ENCODE results near the gene LLGL2.

The LLGL2 gene

GRCh38 chr17:75549246-75550138 lies 24.0 kb downstream of the LLGL2 start:
- Histone ChIP-seq H3K27me3 (ENCODE audit: insufficient read depth, low read length, poor library complexity) (no peaks in the 10 kb centered on the region), H3K79me1 (ENCODE audit: low read length) (peaks cover 1% of the 10 kb centered on the region), H3K9ac (ENCODE audit: low read length) (peak overlapping the region; percentile 84), H4K8ac (ENCODE audit: low read depth, low read length) (no peak overlapping the region), H3K18ac (ENCODE audit: low read length) (no peak overlapping the region), H4K5ac (ENCODE audit: low read length) (no peak overlapping the region), H3K56ac (ENCODE audit: low read length) (peak overlapping the region; percentile 91), H2AK5ac (ENCODE audit: low read length) (peak overlapping the region; percentile 82), H3K36me3 (ENCODE audit: control insufficient read depth, insufficient read depth, low read length) (no peaks in the 10 kb centered on the region), H3K23ac (ENCODE audit: low read length) (no peak overlapping the region), H3K4me2 (ENCODE audit: low read length) (peak overlapping the region; percentile 78), H3K4me3 (ENCODE audit: low read length) (peak overlapping the region; percentile 24), H2BK5ac (ENCODE audit: low read length) (peak overlapping the region; percentile 91), H2BK120ac (ENCODE audit: low read depth, low read length) (no peak overlapping the region), H3K27ac (ENCODE audit: low read depth, low read length) (peak overlapping the region; percentile 13), H3K4me1 (ENCODE audit: control insufficient read depth, low read depth, low read length) (peaks cover 7% of the 10 kb centered on the region), H3K4ac (ENCODE audit: low read depth, low read length) (no peak overlapping the region), H2BK15ac (replicated peaks; ENCODE audit: low read depth) (no peak overlapping the region), H3K79me2 (ENCODE audit: control insufficient read depth, insufficient read depth, low read length) (no peaks in the 10 kb centered on the region)
- no CpG with 5 or more reads among the region's 22 CpGs for WGBS (ENCODE audit: extremely low coverage, insufficient coverage, low lambda C conversion rate)
- peak; percentile 84 for DNase-seq

DNA sequence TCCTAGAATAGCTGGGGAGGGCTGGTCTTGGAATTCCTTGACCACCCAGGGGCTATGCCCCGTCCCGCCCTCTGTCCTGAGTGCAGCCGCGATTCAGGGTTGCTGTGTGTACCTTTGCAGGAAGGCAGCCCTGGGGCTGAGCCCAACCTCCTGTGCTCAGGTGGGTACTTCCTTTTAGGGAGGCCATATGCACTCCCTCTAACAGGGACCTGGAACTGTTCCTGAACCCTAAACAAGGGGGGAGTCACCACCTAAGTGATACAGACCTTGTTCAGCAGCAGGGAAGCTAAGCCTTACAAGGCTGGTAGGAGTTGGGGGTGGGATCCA lies 24.6 kb downstream of the LLGL2 start:
- Histone ChIP-seq H3K4me2 (ENCODE audit: low read length) (peak overlapping the region; percentile 78), H3K79me1 (ENCODE audit: low read length) (peaks cover 1% of the 10 kb centered on the region), H3K18ac (ENCODE audit: low read length) (peak overlapping the region; percentile 19), H2AK5ac (ENCODE audit: low read length) (no peak overlapping the region), H2BK15ac (replicated peaks; ENCODE audit: low read depth) (no peak overlapping the region), H3K4me1 (ENCODE audit: control insufficient read depth, low read depth, low read length) (peaks cover 7% of the 10 kb centered on the region), H4K5ac (ENCODE audit: low read length) (no peak overlapping the region), H2BK120ac (ENCODE audit: low read depth, low read length) (no peak overlapping the region), H3K23ac (ENCODE audit: low read length) (no peak overlapping the region), H2BK5ac (ENCODE audit: low read length) (no peak overlapping the region), H4K8ac (ENCODE audit: low read depth, low read length) (no peak overlapping the region), H3K9ac (ENCODE audit: low read length) (peak overlapping the region; percentile 34), H3K36me3 (ENCODE audit: control insufficient read depth, insufficient read depth, low read length) (no peaks in the 10 kb centered on the region), H3K79me2 (ENCODE audit: control insufficient read depth, insufficient read depth, low read length) (no peaks in the 10 kb centered on the region), H3K4me3 (ENCODE audit: low read length) (no peak overlapping the region), H3K27ac (ENCODE audit: low read depth, low read length) (no peak overlapping the region), H3K56ac (ENCODE audit: low read length) (peak overlapping the region; percentile 82), H3K27me3 (ENCODE audit: insufficient read depth, low read length, poor library complexity) (no peaks in the 10 kb centered on the region), H3K4ac (ENCODE audit: low read depth, low read length) (no peak overlapping the region)
- no CpG with 5 or more reads among the region's 4 CpGs for WGBS (ENCODE audit: extremely low coverage, insufficient coverage, low lambda C conversion rate)
- DNase-seq, result no peak

DNA sequence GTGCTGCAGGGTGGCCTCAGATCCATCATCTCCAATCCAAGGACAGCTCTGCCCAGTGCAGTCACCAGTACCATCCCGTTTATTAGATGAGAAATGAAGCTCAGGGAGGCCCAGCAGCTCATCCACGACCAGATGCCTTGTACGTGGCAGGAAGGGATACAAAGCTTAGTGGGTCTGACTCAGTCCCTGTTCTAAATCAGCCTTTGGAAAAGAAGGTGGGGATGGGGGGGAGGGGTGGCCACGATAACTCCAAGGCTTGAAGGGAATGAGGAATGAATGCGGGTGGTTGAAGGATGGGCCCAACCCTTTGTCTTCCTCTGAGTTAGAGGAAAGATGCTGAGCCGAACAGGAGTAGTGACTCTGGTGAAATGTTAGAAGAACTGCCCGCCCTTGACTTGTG lies 25.8 kb downstream of the LLGL2 start:
- H3K79me1 ChIP-seq (ENCODE audit: low read length), result peaks cover 1% of the 10 kb centered on the region

GRCh38 chr17:75552425-75553294 lies 27.2 kb downstream of the LLGL2 start:
- DNase-seq, result peak; percentile 93
- H3K4me1 ChIP-seq (ENCODE audit: control insufficient read depth, low read depth, low read length), result peaks cover 7% of the 10 kb centered on the region
- H3K79me1 ChIP-seq (ENCODE audit: low read length), result peaks cover 1% of the 10 kb centered on the region
- H3K4me2 ChIP-seq (ENCODE audit: low read length), result no peak overlapping the region
- no peaks in the 10 kb centered on the region for H3K36me3 ChIP-seq (ENCODE audit: control insufficient read depth, insufficient read depth, low read length)
- no peak overlapping the region for H2BK5ac ChIP-seq (ENCODE audit: low read length)
- no peak overlapping the region for H4K5ac ChIP-seq (ENCODE audit: low read length)
- H3K27ac ChIP-seq (ENCODE audit: low read depth, low read length), result peak overlapping the region; percentile 73
- H3K18ac ChIP-seq (ENCODE audit: low read length), result no peak overlapping the region
- no peak overlapping the region for H2BK15ac ChIP-seq (replicated peaks; ENCODE audit: low read depth)
- H3K4me3 ChIP-seq (ENCODE audit: low read length), result no peak overlapping the region
- no peak overlapping the region for H4K8ac ChIP-seq (ENCODE audit: low read depth, low read length)
- H3K4ac ChIP-seq (ENCODE audit: low read depth, low read length), result no peak overlapping the region
- H3K27me3 ChIP-seq (ENCODE audit: insufficient read depth, low read length, poor library complexity), result no peaks in the 10 kb centered on the region
- H3K56ac ChIP-seq (ENCODE audit: low read length), result peak overlapping the region; percentile 25
- H3K79me2 ChIP-seq (ENCODE audit: control insufficient read depth, insufficient read depth, low read length), result no peaks in the 10 kb centered on the region
- no peak overlapping the region for H3K23ac ChIP-seq (ENCODE audit: low read length)
- no peak overlapping the region for H2BK120ac ChIP-seq (ENCODE audit: low read depth, low read length)
- no CpG with 5 or more reads among the region's 14 CpGs for WGBS (ENCODE audit: extremely low coverage, insufficient coverage, low lambda C conversion rate)
- no peak overlapping the region for H3K9ac ChIP-seq (ENCODE audit: low read length)
- no peak overlapping the region for H2AK5ac ChIP-seq (ENCODE audit: low read length)

More for the DNA sequence above, 25.8 kb downstream of the LLGL2 start:
- no peak overlapping the region for H2AK5ac ChIP-seq (ENCODE audit: low read length)
- WGBS (ENCODE audit: extremely low coverage, insufficient coverage, low lambda C conversion rate), result no CpG with 5 or more reads among the region's 7 CpGs
- no peak overlapping the region for H3K27ac ChIP-seq (ENCODE audit: low read depth, low read length)
- no peak for DNase-seq
- H2BK5ac ChIP-seq (ENCODE audit: low read length), result no peak overlapping the region
- H3K18ac ChIP-seq (ENCODE audit: low read length), result no peak overlapping the region
- H3K9ac ChIP-seq (ENCODE audit: low read length), result no peak overlapping the region
- H3K36me3 ChIP-seq (ENCODE audit: control insufficient read depth, insufficient read depth, low read length), result no peaks in the 10 kb centered on the region
- no peak overlapping the region for H3K4ac ChIP-seq (ENCODE audit: low read depth, low read length)
- no peaks in the 10 kb centered on the region for H3K27me3 ChIP-seq (ENCODE audit: insufficient read depth, low read length, poor library complexity)
- no peak overlapping the region for H3K56ac ChIP-seq (ENCODE audit: low read length)
- H3K4me2 ChIP-seq (ENCODE audit: low read length), result no peak overlapping the region
- no peak overlapping the region for H3K23ac ChIP-seq (ENCODE audit: low read length)
- no peak overlapping the region for H2BK120ac ChIP-seq (ENCODE audit: low read depth, low read length)
- H3K79me2 ChIP-seq (ENCODE audit: control insufficient read depth, insufficient read depth, low read length), result no peaks in the 10 kb centered on the region
- H3K4me1 ChIP-seq (ENCODE audit: control insufficient read depth, low read depth, low read length), result peaks cover 7% of the 10 kb centered on the region
- no peak overlapping the region for H2BK15ac ChIP-seq (replicated peaks; ENCODE audit: low read depth)
- no peak overlapping the region for H4K8ac ChIP-seq (ENCODE audit: low read depth, low read length)
- H4K5ac ChIP-seq (ENCODE audit: low read length), result no peak overlapping the region
- H3K4me3 ChIP-seq (ENCODE audit: low read length), result no peak overlapping the region

- no peak overlapping the region for H2BK120ac ChIP-seq (ENCODE audit: low read depth, low read length)
- no peak overlapping the region for H4K5ac ChIP-seq (ENCODE audit: low read length)
- H3K4me3 ChIP-seq (ENCODE audit: low read length), result no peak overlapping the region
- no peak overlapping the region for H3K4ac ChIP-seq (ENCODE audit: low read depth, low read length)
- DNase-seq, result no peak
- WGBS (ENCODE audit: extremely low coverage, insufficient coverage, low lambda C conversion rate), result no CpG with 5 or more reads among the region's 8 CpGs
- H3K18ac ChIP-seq (ENCODE audit: low read length), result no peak overlapping the region
- no peak overlapping the region for H2BK5ac ChIP-seq (ENCODE audit: low read length)
- H3K23ac ChIP-seq (ENCODE audit: low read length), result no peak overlapping the region
- no peak overlapping the region for H2AK5ac ChIP-seq (ENCODE audit: low read length)
- H3K79me1 ChIP-seq (ENCODE audit: low read length), result peaks cover 1% of the 10 kb centered on the region
- H3K4me1 ChIP-seq (ENCODE audit: control insufficient read depth, low read depth, low read length), result peaks cover 7% of the 10 kb centered on the region
- H3K79me2 ChIP-seq (ENCODE audit: control insufficient read depth, insufficient read depth, low read length), result no peaks in the 10 kb centered on the region
- no peak overlapping the region for H3K56ac ChIP-seq (ENCODE audit: low read length)
- no peaks in the 10 kb centered on the region for H3K27me3 ChIP-seq (ENCODE audit: insufficient read depth, low read length, poor library complexity)
- no peak overlapping the region for H3K9ac ChIP-seq (ENCODE audit: low read length)
- peak overlapping the region; percentile 34 for H3K27ac ChIP-seq (ENCODE audit: low read depth, low read length)
- no peak overlapping the region for H3K4me2 ChIP-seq (ENCODE audit: low read length)
- H3K36me3 ChIP-seq (ENCODE audit: control insufficient read depth, insufficient read depth, low read length), result no peaks in the 10 kb centered on the region
- H2BK15ac ChIP-seq (replicated peaks; ENCODE audit: low read depth), result no peak overlapping the region
- no peak overlapping the region for H4K8ac ChIP-seq (ENCODE audit: low read depth, low read length)
These were observed 28.0 kb downstream of the LLGL2 start for GRCh38 chr17:75553295-75554110.

All from mesendoderm (in vitro differentiated cells).